Adrenal gland (tissue), 5 donors: ENCODE measurements around the gene PRDM15.

Experiments used
- POLR2A ChIP-seq, 2 donors: fragments of 450-650 bp; IDR thresholded peaks; one replicate each; pipeline ENCODE4 v1.6.1; 2017; ENCODE audit warnings: antibody characterized with exemption in 2 of 2, mild to moderate bottlenecking in 2 of 2, moderate library complexity in 1 of 2
- TF ChIP-seq, protein P1 (sequence below), 6 experiments: fragments of 450-650 bp in 4 of 6; fragments of 200-600 bp in 2 of 6; sonication (generic) in 1 of 6; IDR thresholded peaks; 1 replicate in 5 of 6; 2 replicates in 1 of 6; pipeline versions ENCODE4 v1.5.1 to v1.8.0; 2016 to 2021; ENCODE audit warnings: antibody characterized with exemption in 6 of 6, mild to moderate bottlenecking in 2 of 6, moderate library complexity in 1 of 6
- donor health status: DM: no; HTN: no; CAD: no.

DNA sequence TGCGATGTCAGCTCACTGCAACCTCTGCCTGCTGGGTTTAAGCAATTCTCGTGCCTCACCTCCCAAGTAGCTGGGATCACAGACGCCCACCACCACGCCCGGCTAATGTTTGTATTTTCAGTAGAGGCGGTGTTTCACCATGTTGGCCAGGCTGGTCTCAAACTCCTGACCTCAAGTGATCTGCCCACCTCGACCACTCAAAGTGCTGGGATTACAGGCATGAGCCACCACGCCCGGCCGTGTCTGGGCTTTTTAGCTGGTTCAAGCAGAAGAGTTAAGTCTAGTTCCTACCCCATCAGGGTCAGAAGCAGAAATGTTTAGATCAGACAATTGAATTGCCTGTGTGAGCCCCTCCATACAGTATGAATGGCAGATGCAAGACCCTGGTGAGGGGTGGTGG, 84.5 kb downstream of the PRDM15 start:
- TF ChIP-seq, protein P1, sequence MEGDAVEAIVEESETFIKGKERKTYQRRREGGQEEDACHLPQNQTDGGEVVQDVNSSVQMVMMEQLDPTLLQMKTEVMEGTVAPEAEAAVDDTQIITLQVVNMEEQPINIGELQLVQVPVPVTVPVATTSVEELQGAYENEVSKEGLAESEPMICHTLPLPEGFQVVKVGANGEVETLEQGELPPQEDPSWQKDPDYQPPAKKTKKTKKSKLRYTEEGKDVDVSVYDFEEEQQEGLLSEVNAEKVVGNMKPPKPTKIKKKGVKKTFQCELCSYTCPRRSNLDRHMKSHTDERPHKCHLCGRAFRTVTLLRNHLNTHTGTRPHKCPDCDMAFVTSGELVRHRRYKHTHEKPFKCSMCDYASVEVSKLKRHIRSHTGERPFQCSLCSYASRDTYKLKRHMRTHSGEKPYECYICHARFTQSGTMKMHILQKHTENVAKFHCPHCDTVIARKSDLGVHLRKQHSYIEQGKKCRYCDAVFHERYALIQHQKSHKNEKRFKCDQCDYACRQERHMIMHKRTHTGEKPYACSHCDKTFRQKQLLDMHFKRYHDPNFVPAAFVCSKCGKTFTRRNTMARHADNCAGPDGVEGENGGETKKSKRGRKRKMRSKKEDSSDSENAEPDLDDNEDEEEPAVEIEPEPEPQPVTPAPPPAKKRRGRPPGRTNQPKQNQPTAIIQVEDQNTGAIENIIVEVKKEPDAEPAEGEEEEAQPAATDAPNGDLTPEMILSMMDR (IDR thresholded peaks at IDR 0.05): no peak
- no peak for TF ChIP-seq POLR2A (IDR thresholded peaks at IDR 0.05)
